Body of pancreas (tissue), 4 donors: ENCODE results near the gene KRT23. TPM values are rescaled to one million over a fixed set of nuclear protein-coding genes. Genes with fewer than 3 reads are reported as not detected.

Experiments used
- ATAC-seq: fragments of 150-250 bp; one replicate; pipeline ENCODE4 v1.9.1; 2016
- DNase-seq, 4 donors: peaks; one replicate each; pipeline ENCODE4 v3.0.0-alpha.2; 2019
- H3K27ac ChIP-seq, 4 donors: fragments of 200-600 bp; sonication (generic); 1 replicate in 3 of 4; 2 replicates in 1 of 4; pipeline versions ENCODE4 v1.5.1 to v1.6.1; 2016 to 2019; ENCODE audit warnings: mild to moderate bottlenecking in 1 of 4, mixed read lengths in 1 of 4, moderate library complexity in 1 of 4
- H3K27me3 ChIP-seq, 2 donors: fragments of 200-600 bp; sonication (generic); one replicate each; pipeline ENCODE4 v1.6.0; 2016; ENCODE audit warnings: mild to moderate bottlenecking in 1 of 2
- H3K36me3 ChIP-seq, 2 donors: fragments of 200-600 bp; sonication (generic); replicated peaks in 1 of 2; 2 replicates each; pipeline ENCODE4 v1.5.1; 2016; ENCODE audit warnings: low read depth in 2 of 2; ENCODE audit not compliant: insufficient read depth in 1 of 2
- H3K4me1 ChIP-seq: fragments of 200-600 bp; sonication (generic); one replicate; pipeline ENCODE4 v1.6.0; 2016
- H3K4me3 ChIP-seq, 2 donors: fragments of 200-600 bp; sonication (generic); 1 replicate in 1 of 2; 2 replicates in 1 of 2; pipeline ENCODE4 v1.5.1; 2016 to 2019
- H3K9me3 ChIP-seq, 3 donors: fragments of 200-600 bp; sonication (generic); 1 replicate in 2 of 3; 2 replicates in 1 of 3; pipeline ENCODE4 v1.5.1; 2016
- POLR2A ChIP-seq, 3 donors: fragments of 450-650 bp; IDR thresholded peaks; one replicate each; pipeline ENCODE4 v1.6.1; 2016; ENCODE audit warnings: antibody characterized with exemption in 3 of 3, mild to moderate bottlenecking in 2 of 3
- WGBS, 2 donors: methylation state at CpG; one replicate each; pipeline ENCODE4 v1.1.5; 2017; 5-methylcytosine and 5-hydroxymethylcytosine counted together
- intact Hi-C: fragments of 100-400 bp; cut with DNase I; formaldehyde crosslinking; loops from one replicate; pipeline ENCODE4 v1.15.1; 2023
- total RNA-seq, 2 donors: library from RNA; depleted of rRNA; stranded (reverse); fragments of >200 nt; gene quantifications; one replicate each; pipeline ENCODE4 v1.1.0, GENCODE V29; 2016
- TF ChIP-seq, protein P1 (sequence below), 7 experiments: fragments of 450-650 bp in 4 of 7; fragments of 200-600 bp in 3 of 7; sonication (generic) in 3 of 7; IDR thresholded peaks; one replicate each; pipeline ENCODE4 v1.5.1; 2016 to 2019; ENCODE audit warnings: antibody characterized with exemption in 7 of 7

The KRT23 gene
- total RNA-seq, 2 donors from 2014 or later = 2.3 to 9.6 TPM

GRCh38 chr17:40947929-40948328, 10.5 kb upstream of the KRT23 start:
- WGBS, 2 donors = 48 to 49% methylated on average over 2 of the region's 2 CpGs
- TF ChIP-seq, protein P1, sequence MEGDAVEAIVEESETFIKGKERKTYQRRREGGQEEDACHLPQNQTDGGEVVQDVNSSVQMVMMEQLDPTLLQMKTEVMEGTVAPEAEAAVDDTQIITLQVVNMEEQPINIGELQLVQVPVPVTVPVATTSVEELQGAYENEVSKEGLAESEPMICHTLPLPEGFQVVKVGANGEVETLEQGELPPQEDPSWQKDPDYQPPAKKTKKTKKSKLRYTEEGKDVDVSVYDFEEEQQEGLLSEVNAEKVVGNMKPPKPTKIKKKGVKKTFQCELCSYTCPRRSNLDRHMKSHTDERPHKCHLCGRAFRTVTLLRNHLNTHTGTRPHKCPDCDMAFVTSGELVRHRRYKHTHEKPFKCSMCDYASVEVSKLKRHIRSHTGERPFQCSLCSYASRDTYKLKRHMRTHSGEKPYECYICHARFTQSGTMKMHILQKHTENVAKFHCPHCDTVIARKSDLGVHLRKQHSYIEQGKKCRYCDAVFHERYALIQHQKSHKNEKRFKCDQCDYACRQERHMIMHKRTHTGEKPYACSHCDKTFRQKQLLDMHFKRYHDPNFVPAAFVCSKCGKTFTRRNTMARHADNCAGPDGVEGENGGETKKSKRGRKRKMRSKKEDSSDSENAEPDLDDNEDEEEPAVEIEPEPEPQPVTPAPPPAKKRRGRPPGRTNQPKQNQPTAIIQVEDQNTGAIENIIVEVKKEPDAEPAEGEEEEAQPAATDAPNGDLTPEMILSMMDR (IDR thresholded peaks at IDR 0.05) = no peak
- no peak for TF ChIP-seq POLR2A (IDR thresholded peaks at IDR 0.05)
- no peaks in the 10 kb centered on the region for H3K27me3 ChIP-seq
- H3K4me1 ChIP-seq = peaks cover 4% of the 10 kb centered on the region
- no peak overlapping the region for H3K27ac ChIP-seq
- intact Hi-C loops = no loop called here
- ATAC-seq (no peak), DNase-seq (no peak)
- no peak overlapping the region for H3K4me3 ChIP-seq
- no peaks in the 10 kb centered on the region for H3K36me3 ChIP-seq
- H3K9me3 ChIP-seq = no peaks in the 10 kb centered on the region

DNA sequence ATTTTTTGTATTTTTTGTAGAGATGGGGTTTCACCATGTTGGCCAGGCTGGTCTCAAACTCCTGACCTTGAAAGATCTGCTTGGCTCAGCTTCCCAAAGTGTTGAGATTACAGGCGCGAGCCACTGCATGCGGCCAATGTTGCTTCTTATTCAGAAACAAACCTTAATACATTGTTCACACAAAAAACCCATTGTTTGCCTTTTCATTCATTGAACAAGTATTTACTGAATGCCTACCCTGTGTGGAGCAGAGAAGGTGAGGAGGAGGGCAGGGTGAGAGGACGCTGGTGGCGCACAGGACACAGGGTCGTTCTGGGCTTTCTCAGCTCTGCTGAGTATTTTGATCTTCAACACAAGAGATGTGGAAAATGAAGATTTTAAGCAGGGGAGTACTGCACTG, 8.0 kb upstream of the KRT23 start:
- TF ChIP-seq, protein P1 (IDR thresholded peaks at IDR 0.05) = no peak
- no peak for TF ChIP-seq POLR2A (IDR thresholded peaks at IDR 0.05)
- Histone ChIP-seq H3K36me3 (no peaks in the 10 kb centered on the region), H3K27me3 (no peaks in the 10 kb centered on the region), H3K4me1 (peaks cover 3% of the 10 kb centered on the region), H3K9me3 (no peaks in the 10 kb centered on the region), H3K4me3 (no peak overlapping the region), H3K27ac (no peak overlapping the region)
- WGBS, 2 donors = 33 to 45% methylated on average over 6 of the region's 6 CpGs
- intact Hi-C loops = no loop called here
- ATAC-seq = peak; percentile 33
- DNase-seq = no peak

GRCh38 chr17:40944531-40944930, 7.1 kb upstream of the KRT23 start:
- 7 to 32% methylated on average over 1 of the region's 1 CpG for WGBS, 2 donors

DNA sequence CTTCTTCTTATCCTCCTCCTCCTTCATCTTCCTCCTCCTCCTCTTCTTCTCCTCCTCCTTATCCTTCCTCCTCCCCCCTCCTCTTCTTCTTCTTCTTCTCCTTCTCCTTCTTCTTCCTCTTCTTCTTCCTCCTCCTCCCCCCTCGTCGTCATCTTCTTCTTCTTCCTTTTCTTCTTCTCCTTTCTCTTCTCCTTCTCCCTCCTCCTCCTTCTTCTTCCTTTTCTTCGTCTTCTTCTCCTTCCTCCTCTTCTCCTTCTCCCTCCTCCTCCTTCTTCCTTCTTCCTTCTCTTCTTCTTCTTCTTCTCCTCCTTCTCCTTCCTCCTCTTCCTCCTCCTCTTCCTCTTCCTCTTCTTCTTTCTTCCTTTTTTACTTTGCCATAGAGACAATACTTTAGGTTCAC, 5.1 kb upstream of the KRT23 start:
- ATAC-seq (no peak), DNase-seq (no peak)
- no peaks in the 10 kb centered on the region for H3K36me3 ChIP-seq
- no peaks in the 10 kb centered on the region for H3K27me3 ChIP-seq
- TF ChIP-seq, protein P1 (IDR thresholded peaks at IDR 0.05) = no peak
- TF ChIP-seq POLR2A (IDR thresholded peaks at IDR 0.05) = no peak
- H3K4me3 ChIP-seq = no peak overlapping the region
- intact Hi-C loops = no loop called here
- WGBS, 2 donors = 62 to 71% methylated on average over 3 of the region's 3 CpGs
- H3K9me3 ChIP-seq = no peaks in the 10 kb centered on the region
- peaks cover 10% of the 10 kb centered on the region for H3K4me1 ChIP-seq
- H3K27ac ChIP-seq = no peak overlapping the region

More at GRCh38 chr17:40944531-40944930, 7.1 kb upstream of the KRT23 start:
- ATAC-seq (no peak), DNase-seq (no peak)
- Histone ChIP-seq H3K27ac (no peak overlapping the region), H3K27me3 (no peaks in the 10 kb centered on the region), H3K4me3 (no peak overlapping the region), H3K9me3 (no peaks in the 10 kb centered on the region), H3K36me3 (no peaks in the 10 kb centered on the region), H3K4me1 (peaks cover 3% of the 10 kb centered on the region)
- intact Hi-C loops = no loop called here
- TF ChIP-seq, protein P1 (IDR thresholded peaks at IDR 0.05) = no peak
- no peak for TF ChIP-seq POLR2A (IDR thresholded peaks at IDR 0.05)

DNA sequence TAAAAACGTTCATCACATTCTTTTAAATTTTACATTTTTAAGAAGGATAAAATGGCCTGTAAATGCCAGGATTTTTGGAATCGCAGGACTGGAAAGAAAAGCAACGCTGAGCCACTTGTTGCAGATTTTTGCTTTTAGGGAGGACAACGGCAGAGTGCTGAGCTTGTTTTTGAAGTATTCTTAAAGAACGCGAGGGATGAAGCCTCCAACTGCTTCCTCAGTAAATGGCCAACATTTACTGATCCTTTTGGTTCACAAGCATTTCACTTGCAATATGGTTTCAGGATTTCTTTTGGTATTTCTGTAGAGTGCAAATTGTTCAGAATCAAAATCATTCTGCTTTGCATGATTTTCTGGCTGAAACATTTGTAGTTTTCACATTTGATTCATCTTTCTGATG, 2.8 kb upstream of the KRT23 start:
- Histone ChIP-seq H3K36me3 (no peaks in the 10 kb centered on the region), H3K27me3 (no peaks in the 10 kb centered on the region), H3K4me3 (no peak overlapping the region), H3K4me1 (peaks cover 17% of the 10 kb centered on the region), H3K27ac (no peak overlapping the region), H3K9me3 (no peaks in the 10 kb centered on the region)
- DNase-seq = no peak
- intact Hi-C loops = no loop called here
- WGBS, 2 donors = 76 to 79% methylated on average over 6 of the region's 6 CpGs
- ATAC-seq = no peak
- TF ChIP-seq POLR2A (IDR thresholded peaks at IDR 0.05) = no peak
- TF ChIP-seq, protein P1 (IDR thresholded peaks at IDR 0.05) = no peak
